Stimulated activated CD4-positive, alpha-beta T cell treated with anti-CD3 and anti-CD28 coated beads, TNF-alpha, amount 100 ng/mL, for 4 hours (primary cell): ENCODE data around the gene CD37.
A peak's percentile ranks its signal among the peaks of the same experiment; 100 is the strongest.
"Not testable (repeated sequence)": the region's sequence is repeated elsewhere in the genome, so short reads cannot be mapped to it uniquely, and the experiment has no call there.

Source experiments
- DNase-seq, 3 experiments: peaks; one replicate each; pipeline ENCODE4 v3.0.0-alpha.2; 2020; ENCODE audit warnings: low read depth in 3 of 3

CD37 gene

GRCh38 chr19:49335071-49335783 lies at the start of gene CD37:
TSS of gene CD37 (plus strand) at chr19:49335406. CDS start at chr19:49335541, 135 bp downstream.
- DNase-seq = peak in 1 of 3 experiments; percentile 18

GRCh38 chr19:49287141-49287770 lies 48.0 kb upstream of the CD37 start:
- DNase-seq = no peak

GRCh38 chr19:49288205-49288604 lies 47.0 kb upstream of the CD37 start:
- not testable (repeated sequence) for DNase-seq

- not testable (repeated sequence) for DNase-seq
Measured at GRCh38 chr19:49289286-49289685, 45.9 kb upstream of the CD37 start.

GRCh38 chr19:49290517-49290916 lies 44.7 kb upstream of the CD37 start:
- DNase-seq = no peak

- no peak for DNase-seq
Measured at GRCh38 chr19:49294401-49294800, 40.8 kb upstream of the CD37 start.

- DNase-seq = no peak
Measured at GRCh38 chr19:49295208-49295880, 39.9 kb upstream of the CD37 start.

- DNase-seq = no peak
Measured at GRCh38 chr19:49297403-49297802, 37.8 kb upstream of the CD37 start.

- not testable (repeated sequence) for DNase-seq
Measured at GRCh38 chr19:49298653-49299052, 36.6 kb upstream of the CD37 start.

GRCh38 chr19:49301165-49301865 lies 33.9 kb upstream of the CD37 start:
- peak; percentile 59 to 72 (median 69) for DNase-seq

- DNase-seq = no peak
Measured at GRCh38 chr19:49301866-49302252, 33.3 kb upstream of the CD37 start.

- DNase-seq = not testable (repeated sequence)
Measured at GRCh38 chr19:49306734-49307133, 28.5 kb upstream of the CD37 start.

- no peak for DNase-seq
Measured at GRCh38 chr19:49309087-49309486, 26.1 kb upstream of the CD37 start.

- no peak for DNase-seq
Measured at GRCh38 chr19:49315111-49315510, 20.1 kb upstream of the CD37 start.

GRCh38 chr19:49316284-49316683 lies 18.9 kb upstream of the CD37 start:
- no peak for DNase-seq

GRCh38 chr19:49318296-49318695 lies 16.9 kb upstream of the CD37 start:
- DNase-seq = no peak

- DNase-seq = no peak
Measured at GRCh38 chr19:49324801-49325576, 10.2 kb upstream of the CD37 start, which contains the start of gene SLC6A16. TSS of gene SLC6A16 (minus strand) at chr19:49325191. CDS start at chr19:49311347, 13,844 bp downstream.

GRCh38 chr19:49325756-49326155 lies 9.4 kb upstream of the CD37 start:
- not testable (repeated sequence) for DNase-seq

GRCh38 chr19:49326165-49326704 lies 9.0 kb upstream of the CD37 start:
- DNase-seq = no peak

- no peak for DNase-seq
Measured at GRCh38 chr19:49327878-49328544, 7.2 kb upstream of the CD37 start.
